Activated naive CD8-positive, alpha-beta T cell treated with anti-CD3 and anti-CD28 coated beads for 36 hours (primary cell): ENCODE results near the gene GPR39. TPM values are rescaled to one million over a fixed set of nuclear protein-coding genes. Genes with fewer than 3 reads are reported as not detected.
"Not testable (repeated sequence)": the region's sequence is repeated elsewhere in the genome, so short reads cannot be mapped to it uniquely, and the experiment has no call there.

Experiments used
- DNase-seq: peaks from one replicate; pipeline ENCODE4 v3.0.0; 2021
- H3K27ac Mint-ChIP-seq: one replicate; pipeline ENCODE4 v1.8.0; 2022; ENCODE audit warnings: mild to moderate bottlenecking, moderate library complexity, mixed read lengths
- H3K27me3 Mint-ChIP-seq: one replicate; pipeline ENCODE4 v1.8.0; 2022; ENCODE audit warnings: mild to moderate bottlenecking, mixed read lengths
- H3K36me3 Mint-ChIP-seq: one replicate; pipeline ENCODE4 v1.8.0; 2021; ENCODE audit warnings: mild to moderate bottlenecking, mixed read lengths
- H3K4me1 Mint-ChIP-seq: one replicate; pipeline ENCODE4 v1.8.0; 2021; ENCODE audit warnings: mixed read lengths
- H3K4me3 Mint-ChIP-seq: one replicate; pipeline ENCODE4 v1.8.0; 2022; ENCODE audit warnings: mild to moderate bottlenecking, moderate library complexity, mixed read lengths
- H3K9me3 Mint-ChIP-seq: one replicate; pipeline ENCODE4 v1.8.0; 2022; ENCODE audit warnings: mixed read lengths
- total RNA-seq, 2 experiments: library from RNA; stranded (reverse); gene quantifications; one replicate each; pipeline ENCODE4 v1.2.3, GENCODE V29; 2021

Gene GPR39
- total RNA-seq, 2 experiments from 2014 or later = not detected

DNA sequence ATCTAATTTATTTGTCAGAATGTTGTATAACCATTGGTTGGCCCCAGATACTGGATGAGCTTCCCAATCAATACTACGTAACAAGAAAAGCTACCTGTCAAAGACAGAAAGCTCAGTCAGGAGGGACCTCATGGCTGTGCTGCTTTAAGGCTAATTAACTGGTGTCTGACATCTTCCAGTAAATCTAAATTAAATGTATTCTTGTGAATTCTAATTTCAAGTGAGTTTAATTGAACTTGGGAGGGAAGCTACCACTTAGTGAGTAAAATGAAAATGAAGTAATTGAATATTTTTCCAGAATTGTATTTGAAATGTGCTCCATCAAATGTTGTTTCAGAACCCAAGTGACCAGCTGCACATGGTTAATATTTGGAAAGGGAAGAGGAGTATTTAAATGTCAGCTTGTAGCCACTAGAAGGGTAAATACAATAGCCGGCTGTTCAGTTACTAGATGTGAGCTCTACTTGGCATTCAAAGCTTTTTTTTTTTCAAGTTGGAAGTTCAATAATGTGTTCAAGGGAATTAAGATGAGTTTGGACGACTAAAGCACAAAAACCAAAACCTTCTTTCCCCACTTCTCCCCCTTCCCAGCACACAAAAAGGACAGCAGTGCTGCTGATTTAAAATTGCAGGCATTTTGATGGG is 62.0 kb downstream of the GPR39 start:
- no peak for DNase-seq
- Mint-ChIP-seq H3K27ac (no peak overlapping the region), H3K9me3 (no peaks in the 10 kb centered on the region), H3K27me3 (no peaks in the 10 kb centered on the region), H3K4me3 (no peak overlapping the region), H3K36me3 (no peaks in the 10 kb centered on the region), H3K4me1 (no peaks in the 10 kb centered on the region)

DNA sequence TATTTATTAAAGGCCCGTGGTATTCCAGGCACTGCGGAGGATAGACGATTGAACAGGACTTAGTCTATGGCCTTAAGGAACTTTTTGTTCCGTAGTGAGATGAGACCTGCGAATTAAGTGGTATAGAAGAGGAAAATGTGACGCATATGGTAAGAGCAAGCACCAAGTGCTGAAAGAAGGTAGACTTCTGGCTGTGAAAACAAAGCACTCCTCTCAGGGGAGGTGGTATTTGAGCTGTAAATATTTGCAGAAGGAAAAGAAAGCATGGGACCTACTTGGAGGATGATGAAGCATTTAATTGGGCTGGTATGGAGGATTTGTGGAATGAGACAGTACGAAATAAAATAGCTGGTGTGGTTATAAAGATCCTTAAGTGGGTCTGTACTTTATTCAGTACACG is 62.5 kb downstream of the GPR39 start:
- Mint-ChIP-seq H3K4me1 (no peaks in the 10 kb centered on the region), H3K36me3 (no peaks in the 10 kb centered on the region), H3K4me3 (no peak overlapping the region), H3K27ac (no peak overlapping the region), H3K27me3 (no peaks in the 10 kb centered on the region), H3K9me3 (no peaks in the 10 kb centered on the region)
- no peak for DNase-seq

DNA sequence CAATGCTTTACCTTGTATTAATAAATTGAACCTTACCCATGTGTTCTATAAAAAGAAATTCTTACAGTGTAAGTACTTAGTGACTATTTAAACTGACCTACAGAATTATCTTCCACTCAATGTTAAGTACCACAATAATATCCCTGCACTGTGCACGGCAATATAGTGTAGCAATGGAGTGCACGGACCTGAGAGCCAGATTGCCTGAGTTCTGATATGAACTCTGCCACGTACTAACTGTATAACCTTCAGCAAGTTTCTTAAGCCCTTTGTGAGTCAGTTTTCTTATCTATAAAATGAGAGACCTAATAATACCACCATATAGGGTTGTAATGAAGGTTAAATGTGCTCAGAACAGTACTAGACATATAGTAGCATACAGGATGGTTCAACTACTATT is 66.2 kb downstream of the GPR39 start:
- Mint-ChIP-seq H3K27me3 (no peaks in the 10 kb centered on the region), H3K27ac (no peak overlapping the region), H3K4me1 (no peaks in the 10 kb centered on the region), H3K4me3 (no peak overlapping the region), H3K36me3 (no peaks in the 10 kb centered on the region), H3K9me3 (no peaks in the 10 kb centered on the region)
- no peak for DNase-seq

DNA sequence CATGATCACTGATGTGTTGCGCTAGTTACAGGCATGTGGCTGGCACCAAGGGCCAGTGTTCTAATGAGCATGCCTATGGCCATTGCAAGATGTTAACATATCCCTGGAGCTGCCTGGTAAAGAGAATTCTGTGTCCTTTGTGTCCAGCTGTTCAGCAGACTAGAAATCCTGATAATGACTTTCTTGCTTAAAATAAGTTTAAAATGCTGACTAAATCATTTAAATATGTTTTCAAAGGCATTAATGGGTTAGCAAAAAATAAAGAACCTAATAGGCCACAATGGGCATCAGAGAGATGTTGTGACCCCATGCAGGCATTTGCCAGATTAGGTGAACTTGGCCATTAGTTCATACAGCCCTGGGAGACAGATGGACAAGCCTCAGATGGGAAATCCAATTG is 67.5 kb downstream of the GPR39 start:
- Mint-ChIP-seq H3K36me3 (no peaks in the 10 kb centered on the region), H3K27me3 (peaks cover 6% of the 10 kb centered on the region), H3K4me3 (no peak overlapping the region), H3K9me3 (no peaks in the 10 kb centered on the region), H3K27ac (no peak overlapping the region), H3K4me1 (no peaks in the 10 kb centered on the region)
- DNase-seq = no peak

DNA sequence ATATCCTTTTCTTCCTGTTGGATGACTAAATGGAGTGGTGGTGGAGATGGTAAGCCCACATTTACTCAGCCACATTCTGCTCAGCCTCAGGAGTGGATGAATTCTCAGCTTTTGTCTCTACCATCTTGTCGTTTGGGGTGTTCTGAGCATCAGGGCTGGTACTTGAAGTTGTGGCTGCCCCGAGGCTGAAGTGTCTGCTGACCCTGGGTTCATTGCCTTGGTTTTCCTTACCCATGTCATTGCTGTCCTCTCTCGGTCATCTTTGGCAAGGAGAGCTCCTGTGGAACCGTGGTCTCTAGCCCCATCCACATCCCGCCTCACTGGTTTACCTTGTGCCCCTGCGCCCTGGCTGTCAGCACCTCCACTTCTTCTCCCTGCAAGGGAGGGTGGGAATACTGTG is 71.9 kb downstream of the GPR39 start:
- no peak overlapping the region for H3K27ac Mint-ChIP-seq
- peaks cover 3% of the 10 kb centered on the region for H3K9me3 Mint-ChIP-seq
- H3K4me1 Mint-ChIP-seq = no peaks in the 10 kb centered on the region
- H3K27me3 Mint-ChIP-seq = peaks cover 6% of the 10 kb centered on the region
- H3K4me3 Mint-ChIP-seq = no peak overlapping the region
- DNase-seq = no peak
- H3K36me3 Mint-ChIP-seq = no peaks in the 10 kb centered on the region

DNA sequence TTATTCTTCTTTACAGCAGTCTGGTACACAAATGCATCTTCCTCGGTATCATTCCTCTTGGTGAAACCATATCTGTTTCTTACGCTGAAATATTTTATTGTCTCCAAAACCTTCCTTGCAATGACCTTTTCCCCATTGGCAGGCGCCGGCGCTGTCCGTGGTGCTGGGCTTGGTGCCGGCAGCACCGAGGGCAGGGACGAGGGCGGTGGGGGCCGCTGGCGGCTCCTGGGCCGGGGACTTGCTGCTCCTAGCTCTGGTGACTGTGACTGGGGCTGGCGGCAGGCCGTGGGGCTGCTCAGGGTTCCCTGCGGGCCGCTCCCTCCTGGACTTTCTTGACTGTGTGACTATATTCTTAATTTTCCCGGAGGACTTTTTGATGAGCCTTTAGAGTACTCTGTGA is 72.5 kb downstream of the GPR39 start:
- H3K4me1 Mint-ChIP-seq = no peaks in the 10 kb centered on the region
- H3K36me3 Mint-ChIP-seq = no peaks in the 10 kb centered on the region
- DNase-seq = peak; percentile 0
- H3K27ac Mint-ChIP-seq = no peak overlapping the region
- H3K27me3 Mint-ChIP-seq = peaks cover 6% of the 10 kb centered on the region
- H3K9me3 Mint-ChIP-seq = peaks cover 3% of the 10 kb centered on the region
- H3K4me3 Mint-ChIP-seq = no peak overlapping the region

DNA sequence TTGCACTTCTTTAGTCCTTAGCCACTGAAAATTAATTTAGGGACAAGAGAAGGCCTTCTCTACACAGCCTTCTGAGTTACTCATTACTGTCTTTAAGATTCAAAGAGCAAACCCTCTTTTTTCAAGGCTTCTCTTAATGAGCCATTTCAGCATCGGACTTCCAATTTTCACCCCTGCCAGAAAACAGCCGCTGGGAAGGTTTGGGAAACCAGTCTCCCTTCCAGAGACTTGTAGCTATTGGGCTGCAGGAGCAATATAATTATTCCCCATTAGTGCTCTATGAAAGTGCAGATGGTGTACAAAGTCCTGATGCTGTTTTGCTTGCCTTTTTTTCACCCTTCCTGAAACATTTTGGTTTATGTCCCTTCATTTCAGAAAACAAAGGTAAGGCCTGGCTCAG is 79.3 kb downstream of the GPR39 start:
- H3K9me3 Mint-ChIP-seq = peaks cover 2% of the 10 kb centered on the region

DNA sequence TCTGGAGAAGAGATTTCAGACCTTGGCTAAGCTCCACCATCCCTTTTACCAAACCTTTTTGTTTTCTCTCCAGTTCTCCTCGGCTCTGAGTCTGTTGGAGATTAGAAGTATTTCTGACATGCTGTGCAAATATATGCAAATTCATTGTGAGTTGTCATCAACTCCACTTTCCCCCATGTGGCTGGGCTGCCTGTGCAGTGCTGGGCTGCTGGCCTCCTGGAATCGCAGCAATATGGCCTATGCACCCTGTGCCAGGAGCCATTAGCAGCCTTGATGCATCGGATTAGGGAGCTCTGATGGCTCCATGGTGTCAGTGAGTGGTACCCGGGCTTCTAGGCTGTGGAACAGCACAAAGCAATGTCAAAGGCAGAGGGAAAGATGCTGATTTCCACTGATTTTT is 80.0 kb downstream of the GPR39 start:
- Mint-ChIP-seq H3K4me1 (no peaks in the 10 kb centered on the region), H3K27ac (no peak overlapping the region), H3K36me3 (no peaks in the 10 kb centered on the region), H3K4me3 (no peak overlapping the region), H3K27me3 (no peaks in the 10 kb centered on the region), H3K9me3 (peaks cover 2% of the 10 kb centered on the region)
- no peak for DNase-seq

More for the DNA sequence above, 79.3 kb downstream of the GPR39 start:
- Mint-ChIP-seq H3K4me3 (no peak overlapping the region), H3K4me1 (no peaks in the 10 kb centered on the region), H3K27me3 (no peaks in the 10 kb centered on the region), H3K27ac (no peak overlapping the region), H3K36me3 (no peaks in the 10 kb centered on the region)
- no peak for DNase-seq

DNA sequence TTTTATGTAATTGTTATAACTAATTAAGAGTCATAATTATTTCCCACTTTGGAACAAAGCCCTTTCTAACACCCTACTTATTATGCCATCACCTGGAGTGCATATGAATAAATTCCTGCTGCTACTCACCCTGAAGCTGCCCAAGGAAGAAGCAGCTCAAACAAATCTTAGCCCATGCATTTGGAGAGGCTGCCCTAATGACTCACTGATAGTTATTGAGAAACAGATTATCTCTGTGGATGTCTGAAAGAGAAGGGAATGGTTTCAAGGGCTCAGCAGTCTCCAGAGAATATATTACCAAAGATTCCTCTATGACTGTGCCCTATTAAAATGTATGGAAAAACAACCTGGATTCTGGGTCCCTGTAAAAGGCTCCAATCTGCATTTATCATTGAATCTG is 81.0 kb downstream of the GPR39 start:
- H3K4me1 Mint-ChIP-seq = no peaks in the 10 kb centered on the region
- peaks cover 2% of the 10 kb centered on the region for H3K9me3 Mint-ChIP-seq
- no peaks in the 10 kb centered on the region for H3K27me3 Mint-ChIP-seq
- DNase-seq = no peak
- H3K27ac Mint-ChIP-seq = no peak overlapping the region
- H3K36me3 Mint-ChIP-seq = no peaks in the 10 kb centered on the region
- no peak overlapping the region for H3K4me3 Mint-ChIP-seq

DNA sequence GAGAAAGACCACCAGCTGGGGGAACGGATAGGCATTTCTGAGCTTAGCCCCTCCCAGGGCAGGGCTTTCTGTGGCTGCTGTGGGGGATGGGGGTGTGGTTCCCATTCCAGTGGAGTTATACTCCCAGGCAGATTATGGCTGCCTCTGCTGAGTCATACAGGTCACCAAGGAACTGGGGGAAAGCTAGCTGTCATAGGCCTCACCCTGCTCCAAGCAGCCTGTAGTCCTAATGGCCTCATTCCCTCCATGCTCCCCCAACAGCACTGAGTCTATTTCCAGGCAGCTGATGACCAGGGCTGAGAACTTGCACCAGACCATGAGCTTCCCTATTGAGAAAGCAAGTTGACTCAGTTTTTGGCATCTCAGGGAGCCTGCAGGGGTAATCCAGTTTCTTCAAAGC is 87.1 kb downstream of the GPR39 start:
- H3K4me1 Mint-ChIP-seq = no peaks in the 10 kb centered on the region
- no peaks in the 10 kb centered on the region for H3K27me3 Mint-ChIP-seq
- H3K36me3 Mint-ChIP-seq = no peaks in the 10 kb centered on the region
- no peak for DNase-seq
- no peak overlapping the region for H3K4me3 Mint-ChIP-seq
- H3K9me3 Mint-ChIP-seq = peaks cover 20% of the 10 kb centered on the region
- no peak overlapping the region for H3K27ac Mint-ChIP-seq

DNA sequence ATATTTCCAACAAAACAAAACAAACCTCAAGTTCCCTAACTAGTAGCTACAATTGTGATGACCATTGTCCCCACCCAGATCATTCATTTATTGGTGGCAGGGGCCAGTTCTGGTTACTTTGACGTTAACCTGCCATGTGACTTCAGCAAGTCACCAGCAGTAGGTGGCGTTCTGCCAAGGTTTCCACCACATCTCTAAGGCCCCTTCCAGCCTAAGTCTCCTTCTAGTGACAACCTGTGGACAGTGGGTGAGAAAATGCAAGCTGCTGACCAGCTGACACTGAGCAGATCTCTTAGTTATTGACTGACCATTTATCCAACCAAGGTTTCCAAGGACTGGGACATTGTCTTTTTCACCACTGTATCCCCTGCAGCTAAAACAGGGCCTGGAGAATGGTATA is 98.4 kb downstream of the GPR39 start:
- no peaks in the 10 kb centered on the region for H3K36me3 Mint-ChIP-seq
- no peak for DNase-seq
- no peak overlapping the region for H3K4me3 Mint-ChIP-seq
- H3K9me3 Mint-ChIP-seq = no peaks in the 10 kb centered on the region
- no peaks in the 10 kb centered on the region for H3K4me1 Mint-ChIP-seq
- H3K27me3 Mint-ChIP-seq = no peaks in the 10 kb centered on the region
- no peak overlapping the region for H3K27ac Mint-ChIP-seq

DNA sequence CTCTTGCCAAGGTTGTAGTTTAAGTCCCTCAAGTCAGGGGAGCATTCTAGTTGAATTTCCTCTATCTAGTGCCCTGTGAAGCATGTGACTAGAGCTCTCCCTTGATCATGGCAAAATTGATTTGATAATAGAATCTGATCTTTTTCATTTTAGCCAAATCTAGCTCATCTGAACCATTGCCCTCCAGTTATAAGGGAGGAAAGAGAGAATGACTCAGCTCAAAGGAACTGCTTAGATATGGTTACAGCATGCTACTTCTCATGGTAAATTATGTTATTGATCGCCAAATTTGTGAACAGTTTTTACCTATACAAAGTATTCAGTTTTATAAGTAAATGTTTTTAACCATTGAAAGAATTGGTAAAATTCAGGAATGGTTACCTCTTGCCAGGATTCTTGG is 100.8 kb downstream of the GPR39 start:
- Mint-ChIP-seq H3K27ac (no peak overlapping the region), H3K4me1 (no peaks in the 10 kb centered on the region), H3K36me3 (no peaks in the 10 kb centered on the region), H3K4me3 (no peak overlapping the region), H3K9me3 (no peaks in the 10 kb centered on the region), H3K27me3 (no peaks in the 10 kb centered on the region)
- no peak for DNase-seq

DNA sequence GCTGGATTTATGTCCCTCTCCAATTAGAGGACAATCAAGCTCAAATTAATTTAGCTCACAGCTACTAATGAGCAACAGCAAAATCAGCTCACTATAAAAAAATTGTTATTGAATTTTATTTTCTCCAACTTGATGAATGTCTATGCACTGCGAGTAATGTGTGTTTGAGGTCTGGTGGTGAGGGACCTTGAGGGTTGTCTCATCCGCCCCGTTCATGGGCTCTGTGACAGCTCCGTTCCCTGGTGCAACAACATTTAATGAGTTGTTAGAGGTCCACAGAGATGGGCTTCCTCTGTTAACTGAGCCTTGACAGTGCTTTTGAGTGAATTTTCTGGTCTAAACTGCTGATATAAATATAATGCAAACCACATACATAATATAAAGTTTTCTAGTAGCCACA is 101.7 kb downstream of the GPR39 start:
- Mint-ChIP-seq H3K27ac (no peak overlapping the region), H3K4me3 (no peak overlapping the region), H3K27me3 (no peaks in the 10 kb centered on the region)

DNA sequence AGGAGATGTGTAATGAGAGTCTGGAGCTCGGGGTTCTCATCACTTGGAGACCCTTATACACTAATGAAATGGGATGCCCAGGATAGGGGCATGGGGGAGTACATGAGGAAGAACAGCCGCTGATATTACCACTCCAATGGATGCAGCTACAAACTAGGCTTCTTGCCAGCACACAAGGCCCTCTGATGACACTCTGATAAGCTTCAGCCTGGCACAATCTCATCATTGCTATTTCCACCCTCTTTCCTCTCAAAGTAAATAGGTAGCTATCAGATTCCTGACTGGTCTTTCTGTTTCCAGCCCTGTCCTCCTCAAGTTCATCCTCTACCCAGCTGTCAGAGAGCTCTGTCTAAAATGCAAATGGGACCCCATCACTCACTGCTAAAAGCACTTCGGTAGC is 103.0 kb downstream of the GPR39 start:
- no peaks in the 10 kb centered on the region for H3K9me3 Mint-ChIP-seq
- H3K27me3 Mint-ChIP-seq = no peaks in the 10 kb centered on the region
- no peaks in the 10 kb centered on the region for H3K36me3 Mint-ChIP-seq
- no peaks in the 10 kb centered on the region for H3K4me1 Mint-ChIP-seq
- DNase-seq = no peak
- no peak overlapping the region for H3K4me3 Mint-ChIP-seq
- no peak overlapping the region for H3K27ac Mint-ChIP-seq

More for the DNA sequence above, 101.7 kb downstream of the GPR39 start:
- no peaks in the 10 kb centered on the region for H3K9me3 Mint-ChIP-seq
- H3K4me1 Mint-ChIP-seq = no peaks in the 10 kb centered on the region
- no peak for DNase-seq
- no peaks in the 10 kb centered on the region for H3K36me3 Mint-ChIP-seq

DNA sequence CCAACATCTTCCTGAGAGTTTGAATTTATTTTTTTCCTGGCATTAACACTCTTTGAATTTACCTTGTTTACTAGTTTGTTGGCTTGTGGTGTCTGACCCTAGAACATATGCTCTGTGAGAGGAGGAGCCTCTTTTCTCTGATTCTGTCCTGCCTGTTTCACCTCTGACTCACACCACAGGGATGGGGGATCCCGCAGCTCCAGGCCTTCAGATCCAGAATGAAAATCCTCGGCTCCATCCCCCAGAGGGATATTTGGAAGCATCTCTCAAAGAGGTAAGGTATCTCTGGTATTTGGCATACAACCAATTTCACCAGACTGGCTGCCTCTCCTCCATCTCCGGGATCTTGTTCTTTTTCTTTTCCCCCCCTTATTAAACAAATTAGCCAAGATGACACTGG is 104.7 kb downstream of the GPR39 start:
- H3K27ac Mint-ChIP-seq = no peak overlapping the region
- H3K4me3 Mint-ChIP-seq = no peak overlapping the region
- H3K27me3 Mint-ChIP-seq = no peaks in the 10 kb centered on the region
- no peaks in the 10 kb centered on the region for H3K4me1 Mint-ChIP-seq
- no peaks in the 10 kb centered on the region for H3K36me3 Mint-ChIP-seq
- no peaks in the 10 kb centered on the region for H3K9me3 Mint-ChIP-seq
- no peak for DNase-seq

DNA sequence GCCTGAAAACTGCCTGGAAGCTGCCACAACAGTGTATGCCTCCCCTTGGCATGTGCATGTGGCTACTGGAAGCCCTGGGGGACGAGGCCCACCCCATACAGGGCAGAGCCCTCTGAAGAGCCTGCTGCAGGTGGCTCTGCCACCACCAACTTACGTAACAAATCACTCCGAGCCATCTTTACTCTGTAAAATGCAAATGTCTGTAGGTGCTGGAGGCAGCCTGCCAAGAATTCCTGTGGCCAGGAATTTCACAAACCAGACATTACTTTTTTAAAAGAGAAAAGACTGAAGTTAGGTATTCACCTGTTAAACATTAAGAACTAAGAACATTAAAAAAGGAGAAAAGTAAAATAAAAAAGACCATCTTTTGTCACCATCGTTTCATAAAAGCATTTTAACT is 106.3 kb downstream of the GPR39 start:
- no peaks in the 10 kb centered on the region for H3K36me3 Mint-ChIP-seq
- no peak overlapping the region for H3K27ac Mint-ChIP-seq
- no peaks in the 10 kb centered on the region for H3K4me1 Mint-ChIP-seq

DNA sequence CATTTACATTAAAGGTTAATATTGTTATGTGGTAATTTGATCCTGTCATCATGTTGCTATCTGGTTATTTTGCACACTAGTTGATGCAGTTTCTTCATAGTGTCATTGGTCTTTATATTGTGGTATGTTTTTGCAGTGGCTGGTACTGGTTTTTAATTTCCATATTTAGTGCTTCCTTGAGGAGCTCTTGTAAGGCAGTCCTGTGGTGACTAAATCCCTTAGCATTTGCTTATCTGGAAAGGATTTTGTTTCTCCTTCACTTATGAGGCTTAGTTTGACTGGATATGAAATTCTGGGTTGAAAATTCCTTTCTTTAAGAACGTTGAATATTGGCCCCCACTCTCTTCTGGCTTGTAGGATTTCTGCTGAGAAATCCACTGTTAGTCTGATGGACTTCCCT is 120.5 kb downstream of the GPR39 start:
- peaks cover 18% of the 10 kb centered on the region for H3K9me3 Mint-ChIP-seq
- not testable (repeated sequence) for H3K27ac Mint-ChIP-seq

More for the DNA sequence above, 106.3 kb downstream of the GPR39 start:
- no peak for DNase-seq
- Mint-ChIP-seq H3K9me3 (no peaks in the 10 kb centered on the region), H3K4me3 (no peak overlapping the region), H3K27me3 (no peaks in the 10 kb centered on the region)

More for the DNA sequence above, 120.5 kb downstream of the GPR39 start:
- not testable (repeated sequence) for H3K36me3 Mint-ChIP-seq, H3K27me3 Mint-ChIP-seq, H3K4me3 Mint-ChIP-seq, DNase-seq, H3K4me1 Mint-ChIP-seq
